G401 (cell line): ENCODE results near the gene CHAMP1. TPM values are rescaled to one million over a fixed set of nuclear protein-coding genes. Genes with fewer than 3 reads are reported as not detected.
"Not testable (repeated sequence)": the region's sequence is repeated elsewhere in the genome, so short reads cannot be mapped to it uniquely, and the experiment has no call there.

Experiments
- DNase-seq: peaks from one replicate; pipeline ENCODE4 v3.0.0-alpha.2; 2015; ENCODE audit warnings: low spot score
- in situ Hi-C: cut with HindIII; loops from 2 replicates; pipeline ENCODE4 v1.10.0; 2016; ENCODE audit warnings: low sequenced_read_pairs, mixed read lengths
- total RNA-seq: library from RNA; depleted of rRNA; stranded (reverse); fragments of >200 nt; shearing (Covaris generic); gene quantifications from 2 replicates; pipeline ENCODE4 v1.2.3, GENCODE V29; 2014; rRNA removed

Gene CHAMP1
- total RNA-seq, 1 experiment from 2014 or later = 8.6 TPM

DNA sequence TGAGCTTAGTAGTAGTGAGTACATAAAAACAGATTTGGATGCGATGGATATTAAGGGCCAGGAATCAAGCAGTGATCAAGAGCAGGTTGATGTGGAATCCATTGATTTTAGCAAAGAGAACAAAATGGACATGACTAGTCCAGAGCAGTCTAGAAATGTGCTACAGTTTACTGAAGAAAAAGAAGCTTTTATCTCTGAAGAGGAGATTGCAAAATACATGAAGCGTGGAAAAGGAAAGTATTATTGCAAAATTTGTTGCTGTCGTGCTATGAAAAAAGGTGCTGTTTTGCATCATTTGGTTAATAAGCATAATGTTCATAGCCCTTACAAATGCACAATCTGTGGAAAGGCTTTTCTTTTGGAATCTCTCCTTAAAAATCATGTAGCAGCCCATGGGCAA, 11.4 kb downstream of the CHAMP1 start:
- in situ Hi-C loops = no loop called here
- no peak for DNase-seq

DNA sequence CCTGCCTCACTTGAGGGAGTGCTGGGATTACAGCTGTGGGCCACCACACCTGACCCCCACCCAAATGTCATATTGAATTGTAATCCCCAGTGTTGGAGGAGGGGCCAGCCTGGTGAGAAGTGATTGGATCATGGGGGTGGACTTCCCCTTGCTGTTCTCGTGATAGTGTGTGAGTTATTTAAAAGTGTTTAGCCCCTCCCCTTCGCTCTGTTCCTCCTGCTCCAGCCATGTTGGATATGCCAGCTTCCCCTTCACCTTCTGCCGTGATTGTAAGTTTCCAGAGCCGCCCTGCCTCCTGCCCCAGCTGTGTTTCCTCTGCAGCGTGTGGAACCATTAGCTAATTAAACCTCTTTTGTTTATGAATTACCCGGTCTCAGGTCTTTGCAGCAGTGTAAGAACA, 13.7 kb downstream of the CHAMP1 start:
- no peak for DNase-seq
- in situ Hi-C loops = no loop called here

DNA sequence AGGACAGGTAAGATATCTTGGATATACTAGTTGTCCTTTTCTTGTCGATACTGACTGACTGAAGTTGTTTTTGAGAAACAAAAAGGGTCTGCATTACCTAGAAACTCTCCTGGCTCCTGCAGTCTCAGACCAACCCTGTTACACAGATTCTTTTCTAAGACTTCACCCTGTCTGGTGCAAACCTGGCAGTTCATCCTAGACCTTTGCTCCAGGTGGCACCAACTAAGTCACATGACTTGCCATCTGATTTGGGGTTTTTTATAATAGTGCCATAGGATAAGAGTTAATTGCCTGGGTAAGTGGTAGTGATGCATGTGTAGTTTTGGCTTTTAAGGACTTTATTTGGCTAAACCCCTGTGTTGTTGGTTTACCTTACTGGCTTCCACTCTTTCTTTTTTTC, 14.3 kb downstream of the CHAMP1 start:
- in situ Hi-C loops = no loop called here
- DNase-seq = no peak

DNA sequence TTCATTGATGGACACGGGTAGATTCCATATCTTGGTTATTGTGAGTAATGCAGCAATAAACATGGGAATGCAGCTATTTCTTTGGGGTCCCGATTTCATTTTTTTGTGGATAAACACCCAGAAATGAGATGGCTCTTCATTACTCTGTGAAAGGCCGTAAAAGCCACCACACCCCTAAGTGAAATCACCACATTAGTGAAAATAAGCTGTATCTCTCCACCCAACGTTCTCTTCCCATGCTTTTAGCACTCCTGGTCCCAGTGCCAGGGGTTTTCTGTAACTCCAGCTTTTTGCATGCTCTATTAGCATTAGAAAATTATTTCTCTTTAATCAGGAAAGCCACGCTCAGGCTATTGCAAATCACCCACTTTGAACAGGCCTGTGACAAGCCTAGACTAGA, 15.8 kb downstream of the CHAMP1 start:
- DNase-seq = no peak
- in situ Hi-C loops = no loop called here

DNA sequence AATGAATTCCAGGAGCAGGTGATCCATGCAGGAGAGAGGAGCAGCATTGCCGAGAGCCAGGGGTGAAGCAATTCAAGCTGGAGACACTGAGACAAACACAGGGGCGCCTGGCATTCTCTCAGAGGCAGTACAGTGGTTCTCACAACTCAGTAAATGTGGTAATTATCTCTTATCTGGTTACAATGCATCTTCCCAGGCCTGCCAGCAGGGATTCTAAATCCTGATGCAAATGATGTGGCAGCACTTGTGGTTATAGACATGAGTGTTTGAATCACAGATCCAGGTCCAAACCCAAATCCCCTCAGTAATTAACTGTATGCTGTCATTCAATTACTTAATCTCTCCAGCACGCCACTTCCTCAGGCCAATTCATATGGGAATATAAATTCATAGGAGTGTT, 19.6 kb downstream of the CHAMP1 start:
- DNase-seq, in situ Hi-C loops: not testable (repeated sequence)

GRCh38 chr13:114334305-114335053, 20.2 kb downstream of the CHAMP1 start:
- DNase-seq = no peak
- in situ Hi-C loops = no loop called here

- DNase-seq, in situ Hi-C loops: not testable (repeated sequence)
These were observed 22.2 kb downstream of the CHAMP1 start for GRCh38 chr13:114336457-114336856.

DNA sequence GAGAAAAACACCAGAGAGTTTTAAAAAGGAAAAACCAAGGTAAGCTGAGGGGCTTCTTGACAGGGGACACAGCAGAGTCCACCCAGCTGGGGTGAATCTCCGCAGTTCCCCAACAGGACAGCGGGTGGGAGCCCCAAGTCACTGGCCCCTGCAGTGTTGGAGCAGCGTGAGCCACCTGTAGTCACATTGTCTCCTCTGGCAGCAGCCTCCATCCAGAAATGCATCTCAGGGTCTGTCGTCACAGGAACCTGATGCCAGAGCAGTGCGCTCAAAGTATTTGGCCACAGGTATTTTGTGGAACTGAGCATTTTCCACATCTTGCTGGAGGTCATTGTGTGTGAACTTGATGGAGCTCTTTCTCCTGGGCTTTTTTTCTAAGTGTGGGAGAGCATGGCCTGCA, 24.7 kb downstream of the CHAMP1 start:
- in situ Hi-C loops = no loop called here
- no peak for DNase-seq

DNA sequence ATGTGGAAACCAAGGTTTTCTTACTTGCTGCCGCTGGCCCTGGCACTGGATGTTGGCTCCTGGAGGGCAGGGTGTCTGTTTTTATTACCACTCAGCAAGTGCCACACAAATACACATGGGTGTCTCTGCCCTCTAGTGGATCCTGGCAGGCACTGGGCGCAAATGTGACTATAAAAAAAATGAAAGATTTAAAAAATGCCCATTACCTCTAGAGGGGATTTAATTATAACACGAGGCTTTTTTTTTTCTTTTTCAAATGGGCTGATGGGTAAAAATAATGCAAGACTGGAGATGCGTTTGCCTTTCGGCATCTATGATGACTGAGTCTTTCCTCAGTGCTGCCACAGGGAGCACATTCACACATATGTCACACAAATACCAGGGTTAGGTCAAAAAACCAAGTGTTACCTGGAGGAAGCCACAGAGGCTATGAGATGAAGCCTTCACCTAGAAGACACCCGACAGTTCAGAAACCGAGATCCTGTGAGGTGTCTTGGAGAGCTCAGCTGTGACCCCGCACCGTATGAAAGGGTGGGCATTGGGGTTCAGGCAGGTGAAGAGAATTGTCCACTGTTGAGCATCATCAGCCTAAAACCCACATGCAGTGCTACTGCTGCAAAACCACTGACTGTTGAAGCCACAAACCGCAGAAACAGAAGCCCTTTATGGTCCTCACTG, 25.7 kb downstream of the CHAMP1 start:
- DNase-seq = peak; percentile 20
- in situ Hi-C loops = no loop called here

- no peak for DNase-seq
- in situ Hi-C loops = no loop called here
These were observed 26.9 kb downstream of the CHAMP1 start for GRCh38 chr13:114341003-114341777.

DNA sequence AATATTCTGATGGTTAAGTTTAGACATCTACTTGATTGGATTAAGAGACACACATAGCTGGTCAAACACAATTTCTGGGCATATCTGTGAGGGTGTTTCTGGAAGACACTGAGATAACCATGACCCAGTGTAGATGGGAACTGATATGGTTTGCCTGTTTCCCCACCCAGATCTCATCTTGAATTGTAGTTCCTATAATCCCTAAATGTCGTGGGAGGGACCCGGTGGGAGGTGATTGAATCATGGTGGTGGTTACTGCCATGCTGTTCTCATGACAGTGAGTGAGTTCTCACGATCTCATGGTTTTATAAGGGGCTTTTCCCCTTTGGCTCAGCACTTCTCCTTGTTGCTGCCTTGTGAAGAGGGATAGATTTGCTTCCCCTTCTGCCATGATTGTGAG, 33.0 kb downstream of the CHAMP1 start:
- in situ Hi-C loops, DNase-seq: not testable (repeated sequence)

GRCh38 chr13:114352763-114353162, 38.5 kb downstream of the CHAMP1 start:
- DNase-seq, in situ Hi-C loops: not testable (repeated sequence)

- in situ Hi-C loops, DNase-seq: not testable (repeated sequence)
These were observed 39.1 kb downstream of the CHAMP1 start for GRCh38 chr13:114353382-114353781.

Other genes starting within 250 kb of the CHAMP1 start
- gene RASA3, start 181.9 kb upstream of the CHAMP1 start, total RNA-seq = 11.9 and 13.7 TPM in 2 replicates
- not detected in 2 replicates for gene CFAP97D2, start 135.2 kb upstream of the CHAMP1 start, total RNA-seq
- gene CDC16, start 79.6 kb upstream of the CHAMP1 start, total RNA-seq = 66.5 and 77.5 TPM in 2 replicates
- gene UPF3A, start 32.9 kb upstream of the CHAMP1 start, total RNA-seq = 8.2 and 28.3 TPM in 2 replicates